Endometrial microvascular endothelial cells (primary cell): Measurements from ENCODE around the gene SFXN4. TPM values are rescaled to one million over a fixed set of nuclear protein-coding genes. Genes with fewer than 3 reads are reported as not detected.
"Not testable (repeated sequence)": the region's sequence is repeated elsewhere in the genome, so short reads cannot be mapped to it uniquely, and the experiment has no call there.

Experiments used
- in situ Hi-C: cut with HindIII; loops from 2 replicates; pipeline ENCODE4 v1.10.0; 2017; ENCODE audit warnings: low sequenced_read_pairs, low pct_unique_long_range_greater_than_20kb; ENCODE audit errors: inconsistent ontology term
- total RNA-seq: library from RNA; depleted of rRNA; stranded (reverse); fragments of >200 nt; gene quantifications from one replicate; pipeline ENCODE4 v1.2.3, GENCODE V29; 2015; ENCODE audit errors: inconsistent ontology term

Gene SFXN4
- total RNA-seq, 1 donor from 2014 or later: 23.5 TPM

DNA sequence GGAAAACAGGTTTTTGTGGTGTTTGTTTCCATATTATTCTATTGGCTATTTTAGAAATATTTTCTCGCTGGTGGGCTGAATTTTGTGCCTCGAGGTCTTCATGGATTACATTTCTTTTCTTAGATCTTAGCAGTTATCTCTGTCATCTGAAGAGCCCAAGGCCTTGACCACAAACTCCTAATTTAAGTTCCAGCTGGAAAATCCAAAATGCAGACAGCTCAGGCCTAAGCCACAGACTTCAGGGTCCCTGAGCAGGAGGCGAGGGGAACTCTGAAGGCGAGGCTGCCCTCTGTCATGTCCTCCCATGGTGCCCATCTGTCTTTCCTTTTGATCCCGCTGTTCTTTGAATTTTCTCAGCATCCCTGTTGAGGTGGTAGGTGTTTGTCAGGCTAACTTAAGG, 47.3 kb downstream of the SFXN4 start:
- in situ Hi-C loops: no loop called here

DNA sequence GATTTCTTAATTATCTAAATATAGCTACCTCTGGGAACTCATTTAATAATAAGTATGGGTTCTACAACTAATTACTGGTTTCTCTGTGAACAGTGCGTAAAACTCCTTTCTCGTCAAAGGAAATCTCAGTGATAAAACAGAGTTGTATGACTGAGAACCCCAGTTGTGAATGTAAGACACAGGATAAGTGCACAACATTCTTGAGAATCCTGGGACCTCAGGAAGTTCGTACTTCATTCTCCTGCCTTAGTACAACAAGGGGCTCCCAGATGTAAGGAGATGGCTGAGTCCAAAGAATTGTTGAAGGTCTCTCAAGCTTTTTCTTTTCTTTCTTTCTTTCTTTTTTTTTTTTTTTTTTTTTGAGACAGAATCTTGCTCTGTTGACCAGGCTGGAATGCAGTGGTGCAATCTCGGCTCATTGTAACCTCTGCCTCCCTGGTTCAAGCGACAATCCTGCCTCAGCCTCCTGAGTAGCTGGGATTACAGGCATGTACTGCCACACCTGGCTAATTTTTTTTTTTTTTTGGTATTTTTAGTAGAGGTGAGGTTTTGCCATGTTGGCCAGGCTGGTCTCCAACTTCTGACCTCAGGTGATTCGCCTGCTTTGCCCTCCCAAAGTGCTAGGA, 49.1 kb downstream of the SFXN4 start:
- in situ Hi-C loops: no loop called here

DNA sequence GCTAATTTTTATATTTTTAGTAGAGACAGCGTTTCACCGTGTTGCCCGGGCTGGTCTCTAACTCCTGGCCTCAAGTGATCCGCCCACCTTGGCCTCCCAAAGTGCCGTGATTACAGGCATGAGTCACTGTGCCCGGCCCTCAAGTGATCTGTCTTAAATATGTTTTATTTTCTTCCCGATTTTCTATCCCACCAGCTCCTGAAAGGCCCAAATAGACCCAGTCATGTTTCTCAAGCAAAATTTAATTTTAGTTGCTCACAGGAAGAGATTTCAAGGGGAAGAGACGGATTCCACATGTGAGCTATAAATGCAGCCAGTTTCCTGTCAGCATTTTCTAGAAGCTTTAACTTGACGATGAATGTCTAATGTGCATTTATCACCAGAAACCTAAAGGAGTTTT, 49.6 kb downstream of the SFXN4 start:
- in situ Hi-C loops: no loop called here

DNA sequence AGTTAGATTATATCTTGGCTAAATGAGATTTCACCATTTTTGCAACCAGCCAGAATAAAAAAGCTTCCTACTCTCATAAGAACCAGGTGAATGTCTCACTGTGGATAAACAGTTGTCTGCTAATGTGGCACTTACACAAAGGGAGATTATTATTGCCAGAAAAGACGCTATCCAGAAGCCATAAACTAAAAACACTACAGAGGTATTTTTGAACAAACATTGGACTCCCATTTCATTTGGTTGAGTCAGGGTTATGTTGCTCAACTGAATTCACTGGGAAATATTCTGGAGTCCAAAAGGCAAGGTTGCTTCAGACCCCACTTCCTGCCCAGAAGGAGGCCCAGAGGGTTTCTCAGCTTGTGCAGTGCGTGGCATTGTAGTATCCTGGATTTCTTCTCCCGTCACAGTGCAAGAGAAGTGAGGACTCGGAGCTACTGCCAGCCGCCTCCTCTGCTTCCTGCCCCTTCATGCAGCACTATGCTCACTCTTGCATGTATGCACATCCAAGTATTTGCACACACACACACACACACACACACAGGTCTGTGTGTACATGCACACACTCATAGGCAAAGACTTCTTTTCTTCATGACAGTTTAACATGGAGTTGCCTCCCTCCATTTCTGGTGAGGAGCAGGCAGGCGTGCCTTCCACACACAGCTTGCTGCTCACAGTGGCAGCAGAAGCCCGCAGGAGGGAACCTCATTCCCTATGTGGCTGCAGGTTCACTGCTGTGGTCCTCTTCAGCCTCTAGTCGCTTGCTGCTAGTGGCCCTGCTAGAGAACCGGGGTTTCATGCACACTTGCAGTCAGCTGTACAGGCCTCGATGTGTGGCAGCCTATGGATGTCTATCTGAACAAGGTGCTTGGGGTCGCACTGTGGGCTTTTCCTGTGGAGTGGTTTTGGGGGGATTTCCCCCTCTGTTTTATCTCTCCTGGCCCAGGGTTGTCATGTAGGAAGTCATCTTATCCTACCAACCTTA, 51.5 kb downstream of the SFXN4 start:
- in situ Hi-C loops: no loop called here

DNA sequence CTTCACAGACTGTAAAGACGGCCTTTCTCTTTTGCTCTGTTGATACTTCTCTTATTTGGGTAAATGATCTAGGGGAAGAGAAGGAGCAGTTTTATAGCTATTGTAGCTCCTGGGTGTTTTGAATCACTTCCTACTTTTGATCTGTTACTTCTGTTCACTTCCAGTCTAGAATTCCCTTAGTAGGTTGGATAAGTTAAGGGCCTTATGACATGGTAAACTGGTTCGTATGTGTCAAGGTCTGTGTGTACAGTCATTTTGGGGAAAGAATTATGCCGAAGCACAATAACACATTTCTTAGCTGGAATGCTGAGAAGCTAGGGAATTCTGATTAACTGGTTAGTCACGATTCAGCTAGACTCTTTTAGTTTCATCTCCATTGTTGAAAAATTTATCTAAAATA, 53.5 kb downstream of the SFXN4 start:
- in situ Hi-C loops: no loop called here

DNA sequence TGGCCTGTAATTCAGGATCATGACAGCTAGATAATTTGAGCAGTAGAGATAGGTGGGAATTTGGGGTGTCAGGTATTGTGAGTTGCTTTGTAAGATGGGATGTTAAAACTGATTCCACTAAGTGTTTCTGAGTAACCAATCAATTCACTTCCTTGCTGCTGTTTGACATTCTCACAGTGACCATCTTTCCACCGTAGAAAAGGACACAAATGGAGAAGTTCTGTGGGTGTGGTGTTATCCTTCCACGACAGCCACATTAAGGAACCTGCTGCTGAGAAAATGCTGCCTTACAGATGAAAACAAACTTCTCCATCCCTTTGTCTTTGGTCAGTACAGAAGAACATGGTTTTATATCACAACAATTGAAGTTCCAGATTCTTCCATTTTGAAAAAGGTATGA, 57.7 kb downstream of the SFXN4 start:
- in situ Hi-C loops: not testable (repeated sequence)

DNA sequence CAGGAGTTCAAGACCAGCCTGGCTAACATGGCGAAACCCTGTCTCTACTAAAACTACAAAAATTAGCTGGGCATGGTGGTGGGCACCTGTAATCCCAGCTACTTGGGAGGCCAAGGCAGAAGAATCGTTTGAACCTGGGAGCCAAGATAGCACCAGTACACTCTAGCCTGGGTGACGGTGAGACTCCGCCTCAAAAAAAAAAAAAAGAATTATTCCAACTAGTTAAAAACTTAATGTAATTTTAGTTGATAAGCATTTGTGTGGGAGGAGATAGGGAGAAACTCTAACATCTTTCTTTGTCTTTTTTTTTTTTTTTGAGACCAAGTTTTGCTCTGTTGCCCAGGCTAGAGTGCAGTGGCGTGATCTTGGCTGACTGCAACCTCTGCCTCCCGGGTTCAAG, 58.4 kb downstream of the SFXN4 start:
- in situ Hi-C loops: not testable (repeated sequence)

DNA sequence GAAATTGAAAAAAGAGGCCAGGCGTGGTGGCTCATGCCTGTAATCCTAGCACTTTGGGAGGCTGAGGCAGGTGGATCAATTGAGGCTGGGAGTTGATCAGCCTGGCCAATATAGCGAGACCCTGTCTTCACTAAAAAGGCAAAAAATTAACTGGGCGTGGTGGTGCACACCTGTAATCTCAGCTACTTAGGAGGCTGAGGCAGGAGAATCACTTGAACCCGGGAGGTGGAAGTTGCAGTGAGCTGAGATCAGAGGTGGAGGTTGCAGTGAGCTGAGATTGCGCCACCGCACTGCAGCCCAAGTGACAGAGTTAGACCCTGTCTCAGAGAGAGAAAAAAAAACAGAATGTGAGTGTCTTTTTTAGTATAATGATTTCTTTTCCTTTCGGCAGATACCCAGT, 59.6 kb downstream of the SFXN4 start:
- in situ Hi-C loops: not testable (repeated sequence)

DNA sequence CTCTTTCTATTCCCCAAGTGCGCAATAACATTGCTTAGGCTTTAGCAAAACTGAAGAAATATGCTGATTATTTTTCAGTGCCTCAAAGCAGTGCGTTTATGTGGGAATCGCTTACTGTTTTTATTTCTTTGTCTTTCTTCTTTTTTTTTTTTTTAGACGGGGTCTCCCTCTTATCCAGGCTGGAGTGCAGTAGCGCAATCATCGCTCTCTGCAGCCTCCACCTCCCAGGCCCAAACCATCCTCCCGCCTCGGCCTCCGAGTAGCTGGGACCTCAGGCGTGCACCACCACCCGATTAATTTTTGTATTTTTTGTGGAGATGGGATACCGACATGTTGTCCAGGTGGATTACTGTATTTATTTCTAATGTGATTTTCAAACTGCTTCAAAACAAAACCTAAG, 60.4 kb downstream of the SFXN4 start:
- in situ Hi-C loops: no loop called here

DNA sequence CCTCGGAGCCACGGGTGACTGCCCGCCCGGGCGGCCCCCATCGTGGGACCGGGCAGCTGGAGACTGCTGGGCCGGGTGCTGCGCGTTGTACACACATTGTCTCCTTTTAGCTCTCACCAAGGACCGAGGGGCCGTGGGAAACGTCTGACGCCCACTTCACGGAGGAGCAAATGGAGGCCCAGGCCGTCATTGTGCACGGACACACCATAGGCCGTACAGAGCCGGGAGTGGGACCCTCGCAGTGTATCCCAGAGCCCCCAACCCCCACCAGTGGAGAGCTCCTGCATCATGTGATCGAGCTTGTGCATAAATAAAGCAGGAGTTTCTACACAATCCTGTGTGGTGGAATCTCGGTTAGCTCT, 60.9 kb downstream of the SFXN4 start:
- in situ Hi-C loops: no loop called here

DNA sequence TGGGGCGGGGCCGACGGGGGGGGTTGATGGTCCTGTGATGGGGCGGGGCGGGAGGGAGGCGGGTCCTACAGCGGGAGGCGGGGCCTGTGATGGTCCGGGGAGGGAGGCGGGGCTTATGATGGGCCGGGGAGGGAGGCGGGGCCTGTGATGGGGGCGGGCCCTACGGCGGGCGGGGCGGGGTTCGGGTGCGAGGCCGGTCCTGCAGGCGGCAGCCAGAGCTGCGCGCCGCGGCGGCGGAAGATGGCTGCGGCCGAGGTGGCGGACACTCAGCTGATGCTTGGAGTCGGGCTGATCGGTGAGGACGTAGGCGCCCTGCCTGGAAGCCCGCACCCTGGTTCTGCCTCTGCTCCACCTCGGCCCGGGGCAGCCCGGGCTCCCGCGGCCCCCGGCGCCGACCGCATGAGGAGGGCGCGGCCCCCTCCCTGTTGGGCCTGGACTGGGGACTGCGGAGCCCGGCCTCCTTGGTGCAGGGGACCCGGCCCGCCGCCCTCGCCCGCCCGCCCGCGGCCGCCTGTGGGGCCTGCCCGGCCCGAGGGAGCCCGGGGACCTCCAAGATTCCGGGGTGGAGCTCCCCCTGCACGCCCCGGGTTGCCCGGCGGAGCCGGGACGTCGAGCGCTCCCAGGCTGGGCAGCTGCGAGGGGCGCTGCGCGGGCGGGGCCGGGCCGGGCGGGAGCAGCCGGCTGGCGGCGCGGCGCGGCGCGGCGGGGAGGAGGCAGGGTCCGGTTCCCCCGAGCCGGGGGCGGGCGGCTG, 61.4 kb downstream of the SFXN4 start, which contains the start of gene DENND10:
DENND10 (plus strand) TSS at position 211 of the 751 bp plus-strand sequence; CDS start at position 241, 30 bp downstream.
- in situ Hi-C loops: no loop called here

DNA sequence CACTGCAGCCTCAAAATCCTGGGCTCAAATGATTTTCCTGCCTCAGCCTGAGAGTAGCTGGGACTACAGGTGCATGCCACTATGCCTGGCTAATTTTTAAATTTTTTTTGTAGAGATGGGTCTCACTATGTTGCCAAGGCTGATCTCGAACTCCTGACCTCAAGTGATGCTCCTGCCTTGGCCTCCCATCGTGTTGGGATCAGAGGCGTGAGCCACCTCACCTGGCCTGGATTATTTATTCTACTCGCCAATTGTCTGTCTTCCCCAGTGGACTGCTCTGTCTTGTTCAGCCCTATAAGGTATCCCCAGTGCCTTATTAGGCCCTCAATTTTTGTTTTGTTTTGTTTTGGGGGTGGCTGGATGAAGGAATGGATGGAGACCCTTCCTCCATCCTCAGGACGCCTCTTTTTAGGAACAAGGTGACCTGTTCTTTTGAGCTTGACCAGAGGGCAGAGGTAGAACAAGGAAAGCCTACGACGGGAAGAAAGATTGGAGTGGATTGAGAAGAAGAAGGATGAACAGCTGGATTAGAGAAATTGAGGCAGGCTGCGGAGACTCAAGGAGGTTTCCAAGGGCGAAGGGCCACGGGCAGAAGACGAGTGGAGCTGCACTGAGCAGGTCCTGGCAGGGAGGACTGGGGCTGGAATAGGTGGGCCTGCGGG, 62.1 kb downstream of the SFXN4 start:
- in situ Hi-C loops: no loop called here

DNA sequence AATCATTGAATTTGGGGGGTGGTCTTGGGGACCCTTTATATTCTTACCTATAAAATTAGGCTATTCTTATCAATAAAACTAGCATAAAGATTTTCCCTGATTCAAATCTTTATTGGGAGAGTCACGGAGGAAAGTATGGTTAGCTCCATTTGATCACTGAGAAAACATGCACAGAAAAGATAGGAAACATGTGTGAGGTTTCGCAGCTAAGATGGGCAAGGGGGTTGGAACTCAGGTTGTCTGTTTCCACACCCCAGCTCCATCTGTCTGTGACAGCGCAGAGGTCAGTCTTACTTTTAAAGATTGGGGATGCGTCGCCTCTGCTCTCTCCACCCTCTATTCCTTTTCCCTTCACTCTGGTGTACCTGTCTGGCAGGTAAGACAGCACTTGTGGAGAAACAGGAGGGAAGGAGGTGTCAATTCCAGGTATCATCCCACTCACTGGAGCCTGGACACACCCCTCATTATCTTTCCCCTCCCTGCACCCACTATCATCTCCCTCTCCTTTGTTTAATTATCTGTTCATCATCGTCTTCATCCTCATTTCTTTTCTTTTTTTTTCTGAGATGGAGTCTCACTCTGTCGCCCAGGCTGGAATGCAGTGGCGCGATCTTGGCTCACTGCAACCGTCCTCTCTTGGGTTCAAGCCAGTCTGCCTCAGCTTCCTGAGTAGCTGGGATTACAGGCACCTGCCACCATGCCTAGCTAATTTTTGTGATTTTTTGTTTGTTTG, 64.0 kb downstream of the SFXN4 start:
- in situ Hi-C loops: no loop called here

DNA sequence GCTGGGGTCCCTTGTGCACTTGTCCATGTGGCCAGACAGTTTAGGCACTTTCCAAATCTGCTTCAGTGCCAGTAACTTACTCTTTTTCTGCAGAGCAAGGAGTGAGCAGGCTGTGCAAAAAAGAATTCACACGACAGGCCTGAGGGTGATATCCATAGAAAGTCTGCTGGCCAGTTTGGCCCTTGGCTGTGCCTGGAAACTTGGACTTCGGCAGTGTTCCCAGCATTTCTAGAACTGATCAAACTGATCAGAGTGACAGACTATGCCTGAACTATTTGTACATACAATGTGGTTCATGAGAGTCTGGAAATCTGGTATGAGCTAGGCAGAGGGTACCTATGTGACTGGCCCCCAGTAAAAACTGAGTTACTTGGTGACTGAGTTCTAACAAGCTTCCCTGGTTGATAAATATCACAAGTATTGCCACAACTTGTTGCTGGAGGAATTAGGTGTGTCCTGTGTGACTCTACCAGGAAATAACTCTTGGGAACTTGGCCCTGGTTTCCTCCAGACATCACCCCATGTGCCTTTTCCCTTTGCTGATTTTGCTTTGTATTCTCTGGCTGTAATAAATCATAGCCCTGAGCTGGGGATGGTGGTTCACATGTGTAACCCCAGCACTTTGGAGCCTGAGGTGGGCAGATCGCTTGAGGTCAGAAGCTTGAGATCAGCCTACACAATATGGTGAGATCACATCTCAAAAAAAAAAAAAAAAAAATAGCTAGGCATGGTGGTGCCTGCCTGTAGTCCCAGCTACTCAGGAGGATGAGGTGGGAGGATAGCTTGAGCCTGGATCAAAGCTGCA, 64.9 kb downstream of the SFXN4 start:
- in situ Hi-C loops: no loop called here

DNA sequence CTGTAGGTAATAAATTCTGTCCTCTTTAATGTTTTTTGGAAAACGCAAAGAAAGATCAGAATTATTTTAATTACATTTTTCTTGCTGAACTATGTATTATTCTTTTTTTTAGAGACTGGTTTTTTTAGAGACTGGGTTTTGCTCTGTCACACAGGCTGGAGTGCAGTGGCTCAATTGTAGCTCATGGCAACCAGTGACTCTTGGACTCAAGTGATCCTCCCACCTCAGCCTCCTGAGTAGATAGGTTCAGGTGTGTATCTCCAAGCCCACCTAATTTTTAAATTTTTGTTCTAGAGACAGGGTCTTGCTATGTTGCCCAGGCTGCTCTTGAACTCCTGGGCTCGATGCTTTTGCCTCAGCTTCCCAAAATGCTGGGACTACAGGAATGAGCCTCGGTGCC, 66.9 kb downstream of the SFXN4 start:
- in situ Hi-C loops: no loop called here

DNA sequence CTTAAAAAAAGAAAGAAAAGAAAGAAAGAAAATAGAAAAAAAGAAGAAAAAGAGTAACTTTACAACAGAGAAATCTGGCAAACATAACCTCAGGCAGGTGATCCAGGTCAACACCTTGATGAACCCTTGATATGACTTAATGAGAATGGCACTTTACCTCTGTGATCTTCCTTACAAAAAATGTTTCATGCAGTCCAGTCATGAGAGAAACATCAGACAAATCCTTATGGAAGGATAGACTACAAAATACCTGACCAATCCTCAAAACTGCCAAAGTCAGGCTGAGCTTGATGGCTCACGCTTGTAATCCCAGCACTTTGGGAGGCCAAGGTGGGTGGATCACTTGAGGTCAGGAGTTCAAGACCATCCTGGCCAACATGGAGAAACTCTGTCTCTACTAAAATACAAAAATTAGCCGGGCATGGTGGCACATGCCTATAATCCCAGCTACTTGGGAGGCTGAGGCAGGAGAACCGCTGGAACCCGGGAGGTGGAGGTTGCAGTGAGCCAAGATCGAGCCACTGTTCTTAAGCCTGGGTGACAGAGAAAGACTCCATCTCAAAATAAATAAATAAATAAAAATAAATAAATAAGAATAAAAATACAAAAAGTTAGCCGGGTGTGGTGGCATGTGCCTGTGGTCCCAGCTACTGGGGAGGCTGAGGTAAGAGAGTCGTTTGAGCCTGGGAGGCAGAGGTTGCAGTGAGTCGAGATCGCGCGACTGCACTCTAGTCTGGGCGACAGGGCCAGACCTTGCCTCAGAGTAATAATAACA, 68.7 kb downstream of the SFXN4 start:
- in situ Hi-C loops: not testable (repeated sequence)

DNA sequence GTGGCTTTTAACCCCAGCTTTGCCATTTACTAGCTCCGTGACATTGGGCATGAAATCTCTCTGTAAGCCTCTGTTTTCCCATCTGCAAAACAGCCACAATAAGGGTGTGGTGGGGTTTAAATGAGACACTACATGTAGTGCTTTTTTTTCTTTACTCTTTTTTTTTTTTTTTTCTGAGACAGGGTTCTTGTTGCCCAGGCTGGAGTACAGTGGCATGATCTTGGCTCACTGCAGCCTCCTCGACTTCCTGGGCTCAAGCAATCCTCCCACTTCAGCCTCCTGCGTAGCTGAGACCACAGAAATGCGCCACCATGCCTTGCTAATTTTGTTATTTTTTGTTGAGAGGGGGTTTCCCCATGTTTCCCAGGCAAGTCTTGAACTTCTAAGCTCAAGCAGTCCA, 69.9 kb downstream of the SFXN4 start:
- in situ Hi-C loops: no loop called here
